H1 (cell line): ENCODE measurements around the gene ARHGAP15. TPM values are rescaled to one million over a fixed set of nuclear protein-coding genes. Genes with fewer than 3 reads are reported as not detected.

Experiments
- BACH1 ChIP-seq: IDR thresholded peaks from 2 replicates; pipeline ENCODE4 v1.6.1; 2012; ENCODE audit warnings: low read length, improper control_type of control experiment
- BCL11A ChIP-seq, 2 experiments: IDR thresholded peaks; one replicate each; pipeline ENCODE4 v1.6.1; 2011; ENCODE audit warnings: low read depth in 2 of 2, low read length in 2 of 2, mild to moderate bottlenecking in 2 of 2
- CTBP2 ChIP-seq: IDR thresholded peaks from 2 replicates; pipeline ENCODE4 v1.7.0; 2011; ENCODE audit warnings: borderline replicate concordance, mild to moderate bottlenecking, moderate library complexity, mixed read lengths, low read length; ENCODE audit not compliant: insufficient read depth, insufficient read length
- GABPA ChIP-seq: IDR thresholded peaks from 2 replicates; pipeline ENCODE4 v1.6.1; 2011; ENCODE audit warnings: mild to moderate bottlenecking, low read length, moderate library complexity, borderline replicate concordance; ENCODE audit not compliant: insufficient read depth
- GTF2F1 ChIP-seq: IDR thresholded peaks from 2 replicates; pipeline ENCODE4 v1.6.1; 2012; ENCODE audit warnings: low read depth, low read length, improper control_type of control experiment, borderline replicate concordance
- HDAC2 ChIP-seq, 2 experiments: fragments of 300-600 bp in 1 of 2; sonication (generic) in 1 of 2; IDR thresholded peaks; 2 replicates each; pipeline ENCODE4 v1.6.1; 2011 to 2012; ENCODE audit warnings: low read depth in 2 of 2, low read length in 2 of 2, mild to moderate bottlenecking in 2 of 2, moderate library complexity in 2 of 2, borderline replicate concordance in 1 of 2, inconsistent platforms in 1 of 2
- HDAC6 ChIP-seq: IDR thresholded peaks from one replicate; pipeline ENCODE4 v1.7.1; 2012; ENCODE audit warnings: low read depth, mild to moderate bottlenecking, inconsistent platforms, low read length, moderate library complexity
- JUND ChIP-seq: IDR thresholded peaks from 2 replicates; pipeline ENCODE4 v1.6.1; 2011; ENCODE audit warnings: mild to moderate bottlenecking, improper control_type of control experiment, low read length
- PHF8 ChIP-seq: fragments of 200-600 bp; sonication (generic); conservative IDR thresholded peaks from 2 replicates; pipeline ENCODE4 v1.7.1; 2012; ENCODE audit warnings: low read depth, mild to moderate bottlenecking, inconsistent platforms, low read length, moderate library complexity
- POU5F1 ChIP-seq: IDR thresholded peaks from 2 replicates; pipeline ENCODE4 v1.6.1; 2011; ENCODE audit warnings: low read depth, mild to moderate bottlenecking, low read length, moderate library complexity
- RFX5 ChIP-seq: IDR thresholded peaks from 2 replicates; pipeline ENCODE4 v1.6.1; 2011; ENCODE audit warnings: low read depth, low read length, improper control_type of control experiment, borderline replicate concordance
- RXRA ChIP-seq: IDR thresholded peaks from 2 replicates; pipeline ENCODE4 v1.6.1; 2011; ENCODE audit warnings: low read depth, mild to moderate bottlenecking, low read length, moderate library complexity; ENCODE audit not compliant: insufficient read depth
- SIRT6 ChIP-seq: IDR thresholded peaks from one replicate; pipeline ENCODE4 v1.7.1; 2012; ENCODE audit warnings: low read length, inconsistent platforms
- TAF7 ChIP-seq: optimal IDR thresholded peaks from 2 replicates; pipeline ENCODE3; 2011; ENCODE audit warnings: low read depth, mild to moderate bottlenecking, inconsistent platforms, low read length, moderate library complexity, borderline replicate concordance
- YY1 ChIP-seq: IDR thresholded peaks from 2 replicates; pipeline ENCODE4 v1.6.1; 2011; ENCODE audit warnings: low read depth, mild to moderate bottlenecking, low read length
- ZNF274 ChIP-seq: IDR thresholded peaks from 2 replicates; pipeline ENCODE4 v1.7.0; 2012; ENCODE audit warnings: low read length, borderline replicate concordance; ENCODE audit errors: extremely low read depth
- polyA plus RNA-seq, 7 experiments: library from polyadenylated mRNA; depleted of rRNA in 3 of 7; stranded (reverse) in 5 of 7; unstranded in 2 of 7; fragments of >200 nt in 5 of 7; fragments of 200-250 nt in 2 of 7; gene quantifications; 1 replicate in 5 of 7; 2 replicates in 1 of 7; 4 replicates in 1 of 7; pipeline versions ENCODE4 v1.2.1 to v1.2.3, GENCODE V29; 2011 to 2013; ENCODE audit warnings: missing spikeins in 2 of 7, mixed read lengths in 2 of 7
- total RNA-seq: library from RNA; stranded (reverse); fragmentation: NEBNext Ultra II Directional; extraction: Animal tissue kit (Norgen Biotek cat#: 25700); gene quantifications from 2 replicates; pipeline ENCODE4 v1.2.1, GENCODE V29; 2021
- TF ChIP-seq, protein P1 (sequence below): IDR thresholded peaks from 2 replicates; pipeline ENCODE4 v1.6.1; 2012; ENCODE audit warnings: inconsistent platforms
- TF ChIP-seq, protein P2 (sequence below), 3 experiments: IDR thresholded peaks; 1 replicate in 2 of 3; 2 replicates in 1 of 3; pipeline versions ENCODE4 v1.5.1 to v1.6.1; 2011; ENCODE audit warnings: low read length in 3 of 3, mild to moderate bottlenecking in 3 of 3, inconsistent platforms in 2 of 3, low read depth in 1 of 3, moderate library complexity in 1 of 3; ENCODE audit not compliant: insufficient read depth in 1 of 3; ENCODE audit errors: control extremely low read depth in 1 of 3

ARHGAP15 gene
- total and polyA plus RNA-seq, 2 of the 8 experiments (the other 6 are each of a cell fraction or from before 2014, with no cell fraction given) = not detected

DNA sequence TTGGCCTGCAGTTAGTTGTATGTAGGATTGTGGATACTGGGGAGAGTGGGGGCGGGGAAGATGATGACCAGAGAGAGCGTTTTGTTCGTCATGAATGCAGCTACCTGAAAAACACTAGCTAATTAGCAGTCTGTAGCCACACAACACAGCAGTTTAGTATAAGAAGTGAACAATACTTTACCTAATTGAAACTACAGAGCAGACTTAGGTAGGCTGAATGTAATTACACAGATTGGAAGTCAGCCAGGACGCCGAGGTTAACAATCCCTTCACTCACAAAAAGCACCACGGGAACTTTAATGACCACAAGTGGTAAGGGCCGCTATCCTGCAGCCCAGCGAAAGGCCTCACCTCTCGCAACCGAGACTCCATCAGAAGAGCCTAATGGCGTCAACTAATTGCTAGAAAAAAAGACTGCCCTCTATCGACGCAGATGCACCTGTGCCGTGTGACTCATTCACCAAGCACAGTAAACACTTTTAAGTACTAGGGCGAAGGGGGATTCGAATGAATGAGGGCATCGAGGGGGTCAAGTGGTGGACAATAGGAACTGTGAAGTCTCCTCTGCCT is 591.0 kb downstream of the ARHGAP15 start (continued):
- TF ChIP-seq SIRT6 (no peak), BCL11A (IDR thresholded peaks at IDR 0.05; ENCODE audit: low read depth in 2 of 2, low read length in 2 of 2) (no peak), GABPA (no peak), BACH1 (no peak), HDAC6 (no peak), HDAC2 (IDR thresholded peaks at IDR 0.05; ENCODE audit: borderline replicate concordance in 1 of 2, low read depth in 2 of 2, low read length in 2 of 2) (no peak), GTF2F1 (no peak), TAF7 (no peak), POU5F1 (no peak), JUND (peak; percentile 70), YY1 (peak; percentile 69; the same call in 1 of the 2 replicates), PHF8 (no peak), ZNF274 (no peak), RXRA (no peak), CTBP2 (no peak), RFX5 (no peak)
- TF ChIP-seq, protein P1, sequence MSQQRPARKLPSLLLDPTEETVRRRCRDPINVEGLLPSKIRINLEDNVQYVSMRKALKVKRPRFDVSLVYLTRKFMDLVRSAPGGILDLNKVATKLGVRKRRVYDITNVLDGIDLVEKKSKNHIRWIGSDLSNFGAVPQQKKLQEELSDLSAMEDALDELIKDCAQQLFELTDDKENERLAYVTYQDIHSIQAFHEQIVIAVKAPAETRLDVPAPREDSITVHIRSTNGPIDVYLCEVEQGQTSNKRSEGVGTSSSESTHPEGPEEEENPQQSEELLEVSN = no peak
- TF ChIP-seq, protein P2, sequence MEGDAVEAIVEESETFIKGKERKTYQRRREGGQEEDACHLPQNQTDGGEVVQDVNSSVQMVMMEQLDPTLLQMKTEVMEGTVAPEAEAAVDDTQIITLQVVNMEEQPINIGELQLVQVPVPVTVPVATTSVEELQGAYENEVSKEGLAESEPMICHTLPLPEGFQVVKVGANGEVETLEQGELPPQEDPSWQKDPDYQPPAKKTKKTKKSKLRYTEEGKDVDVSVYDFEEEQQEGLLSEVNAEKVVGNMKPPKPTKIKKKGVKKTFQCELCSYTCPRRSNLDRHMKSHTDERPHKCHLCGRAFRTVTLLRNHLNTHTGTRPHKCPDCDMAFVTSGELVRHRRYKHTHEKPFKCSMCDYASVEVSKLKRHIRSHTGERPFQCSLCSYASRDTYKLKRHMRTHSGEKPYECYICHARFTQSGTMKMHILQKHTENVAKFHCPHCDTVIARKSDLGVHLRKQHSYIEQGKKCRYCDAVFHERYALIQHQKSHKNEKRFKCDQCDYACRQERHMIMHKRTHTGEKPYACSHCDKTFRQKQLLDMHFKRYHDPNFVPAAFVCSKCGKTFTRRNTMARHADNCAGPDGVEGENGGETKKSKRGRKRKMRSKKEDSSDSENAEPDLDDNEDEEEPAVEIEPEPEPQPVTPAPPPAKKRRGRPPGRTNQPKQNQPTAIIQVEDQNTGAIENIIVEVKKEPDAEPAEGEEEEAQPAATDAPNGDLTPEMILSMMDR (IDR thresholded peaks at IDR 0.05; ENCODE audit: control extremely low read depth in 1 of 3, insufficient read depth in 1 of 3, low read depth in 1 of 3, low read length in 3 of 3) = peak; percentile 3 to 63 (median 40)
- TF ChIP-seq, all 59 proteins: peak for 4
